PC-3 (cell line): ENCODE results near the gene WDR82. TPM values are rescaled to one million over a fixed set of nuclear protein-coding genes. Genes with fewer than 3 reads are reported as not detected.

ENCODE experiments used
- ATAC-seq: fragments of 200-7000 bp; cut with Tn5 transposase; 2 replicates; pipeline ENCODE4 v1.9.1; 2020; ENCODE audit warnings: mild to moderate bottlenecking, moderate library complexity
- BruUV-seq: library from RNA; stranded (reverse); fragments of 400-500 nt; replicated peaks from 2 replicates; lab custom pipeline; 2021; lab: Mats Ljungman, UMichigan
- CTCF ChIA-PET: fragments of 300-600 bp; sonication (Branson Sonifier 250); formaldehyde crosslinking; loops from one replicate; lab custom pipeline; 2022; ENCODE audit warnings: antibody characterized with exemption; lab: Charles Lee
- POLR2A ChIA-PET: fragments of 300-600 bp; sonication (Branson Sonifier 250); formaldehyde crosslinking; loops from one replicate; lab custom pipeline; 2022; ENCODE audit warnings: antibody characterized with exemption; ENCODE audit not compliant: unreplicated experiment; lab: Charles Lee
- DNase-seq: peaks from one replicate; pipeline ENCODE4 v3.0.0-alpha.2; 2015
- H2AFZ ChIP-seq: fragments of 300-600 bp; sonication (generic); 2 replicates; pipeline ENCODE4 v1.6.0; 2016; ENCODE audit warnings: antibody characterized with exemption, low read length
- H3F3A ChIP-seq: fragments of 300-600 bp; sonication (generic); one replicate; pipeline ENCODE4 v1.6.0; 2017; ENCODE audit warnings: antibody characterized with exemption, low read length, control low read depth, mild to moderate bottlenecking; ENCODE audit not compliant: unreplicated experiment
- H3K27ac ChIP-seq: fragments of 300-600 bp; sonication (generic); 2 replicates; pipeline ENCODE4 v1.5.1; 2016; ENCODE audit warnings: mild to moderate bottlenecking, low read length
- H3K27me3 ChIP-seq: fragments of 300-600 bp; sonication (generic); 2 replicates; pipeline ENCODE4 v1.6.1; 2016; ENCODE audit warnings: low read length, mixed read lengths
- H3K36me3 ChIP-seq: fragments of 300-600 bp; sonication (generic); 2 replicates; pipeline ENCODE4 v1.6.1; 2016; ENCODE audit warnings: low read depth, mixed run types, low read length, mixed read lengths
- H3K4me1 ChIP-seq: fragments of 300-600 bp; sonication (generic); 2 replicates; pipeline ENCODE4 v1.5.1; 2016; ENCODE audit warnings: low read length; ENCODE audit not compliant: insufficient read depth
- H3K4me2 ChIP-seq: fragments of 300-600 bp; sonication (generic); 2 replicates; pipeline ENCODE4 v1.6.0; 2016; ENCODE audit warnings: low read length
- H3K4me3 ChIP-seq: fragments of 300-600 bp; sonication (generic); 2 replicates; pipeline ENCODE4 v1.5.1; 2016; ENCODE audit warnings: mild to moderate bottlenecking, low read length, mixed read lengths
- H3K79me2 ChIP-seq: fragments of 300-600 bp; sonication (generic); 2 replicates; pipeline ENCODE4 v1.6.1; 2017; ENCODE audit warnings: low read length, mixed read lengths
- H3K9ac ChIP-seq: fragments of 300-600 bp; sonication (generic); 2 replicates; pipeline ENCODE4 v1.6.0; 2016; ENCODE audit warnings: mild to moderate bottlenecking, low read length
- H3K9me2 ChIP-seq: fragments of 300-600 bp; sonication (generic); replicated peaks from 2 replicates; pipeline ENCODE4 v1.6.1; 2016; ENCODE audit warnings: mixed run types, low read length, mixed read lengths
- H3K9me3 ChIP-seq: fragments of 300-600 bp; sonication (generic); 2 replicates; pipeline ENCODE4 v1.6.1; 2016; ENCODE audit warnings: low read length, mixed read lengths
- H4K20me1 ChIP-seq: fragments of 300-600 bp; sonication (generic); 2 replicates; pipeline ENCODE4 v1.6.1; 2016; ENCODE audit warnings: low read length, mixed read lengths
- EZH2 ChIP-seq: fragments of 300-600 bp; sonication (generic); IDR thresholded peaks from one replicate; pipeline ENCODE4 v1.6.1; 2017; ENCODE audit warnings: antibody characterized with exemption, mild to moderate bottlenecking, low read length; ENCODE audit not compliant: unreplicated experiment
- EZH2phosphoT487 ChIP-seq: fragments of 300-600 bp; sonication (generic); IDR thresholded peaks from 2 replicates; pipeline ENCODE4 v1.6.1; 2018; ENCODE audit warnings: mild to moderate bottlenecking, antibody characterized with exemption, low read length, borderline replicate concordance
- intact Hi-C: fragments of 100-400 bp; cut with micrococcal nuclease; formaldehyde crosslinking; loops from 2 replicates; pipeline ENCODE4 v1.9.0; 2023
- total RNA-seq: library from RNA; depleted of rRNA; stranded (reverse); fragments of >200 nt; gene quantifications from 2 replicates; pipeline ENCODE4 v1.2.3, GENCODE V29; 2014
- TF ChIP-seq, protein P1 (sequence below): fragments of 300-600 bp; sonication (generic); conservative IDR thresholded peaks from 2 replicates; pipeline ENCODE4 v1.5.1; 2017; ENCODE audit warnings: antibody characterized with exemption, low read depth, mild to moderate bottlenecking, low read length

WDR82 gene
- total RNA-seq, 1 experiment from 2014 or later: 56.4 TPM

- ATAC-seq (no peak), DNase-seq (no peak)
- H3K4me1 ChIP-seq: peaks cover 31% of the 10 kb centered on the region
- no peak overlapping the region for H2AFZ ChIP-seq
- no peak overlapping the region for H3K4me2 ChIP-seq
- no peak overlapping the region for H3K27ac ChIP-seq
- no peak overlapping the region for H3K9ac ChIP-seq
- no peaks in the 10 kb centered on the region for H3K9me2 ChIP-seq
- intact Hi-C loops: no loop called here
- no TSS peak for BruUV-seq
- no peaks in the 10 kb centered on the region for H3K27me3 ChIP-seq
- peaks cover 4% of the 10 kb centered on the region for H3F3A ChIP-seq
- TF ChIP-seq, protein P1, sequence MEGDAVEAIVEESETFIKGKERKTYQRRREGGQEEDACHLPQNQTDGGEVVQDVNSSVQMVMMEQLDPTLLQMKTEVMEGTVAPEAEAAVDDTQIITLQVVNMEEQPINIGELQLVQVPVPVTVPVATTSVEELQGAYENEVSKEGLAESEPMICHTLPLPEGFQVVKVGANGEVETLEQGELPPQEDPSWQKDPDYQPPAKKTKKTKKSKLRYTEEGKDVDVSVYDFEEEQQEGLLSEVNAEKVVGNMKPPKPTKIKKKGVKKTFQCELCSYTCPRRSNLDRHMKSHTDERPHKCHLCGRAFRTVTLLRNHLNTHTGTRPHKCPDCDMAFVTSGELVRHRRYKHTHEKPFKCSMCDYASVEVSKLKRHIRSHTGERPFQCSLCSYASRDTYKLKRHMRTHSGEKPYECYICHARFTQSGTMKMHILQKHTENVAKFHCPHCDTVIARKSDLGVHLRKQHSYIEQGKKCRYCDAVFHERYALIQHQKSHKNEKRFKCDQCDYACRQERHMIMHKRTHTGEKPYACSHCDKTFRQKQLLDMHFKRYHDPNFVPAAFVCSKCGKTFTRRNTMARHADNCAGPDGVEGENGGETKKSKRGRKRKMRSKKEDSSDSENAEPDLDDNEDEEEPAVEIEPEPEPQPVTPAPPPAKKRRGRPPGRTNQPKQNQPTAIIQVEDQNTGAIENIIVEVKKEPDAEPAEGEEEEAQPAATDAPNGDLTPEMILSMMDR: no peak
- TF ChIP-seq EZH2phosphoT487: no peak
- TF ChIP-seq EZH2: no peak
- POLR2A ChIA-PET: interaction anchor here (0.6 kb wide), 1 partner anchor 28 kb away, joined by 16 read pairs; no protein-coding TSS in a partner anchor
- H3K9me3 ChIP-seq: no peaks in the 10 kb centered on the region
- H4K20me1 ChIP-seq: no peaks in the 10 kb centered on the region
- no peak overlapping the region for H3K4me3 ChIP-seq
- no peaks in the 10 kb centered on the region for H3K79me2 ChIP-seq
- H3K36me3 ChIP-seq: peaks cover 5% of the 10 kb centered on the region
- CTCF ChIA-PET: interaction anchor here (0.8 kb wide), 1 partner anchor 28 kb away, joined by 3 read pairs; no protein-coding TSS in a partner anchor
These were observed 30.3 kb downstream of the WDR82 start for GRCh38 chr3:52248165-52248541.

DNA sequence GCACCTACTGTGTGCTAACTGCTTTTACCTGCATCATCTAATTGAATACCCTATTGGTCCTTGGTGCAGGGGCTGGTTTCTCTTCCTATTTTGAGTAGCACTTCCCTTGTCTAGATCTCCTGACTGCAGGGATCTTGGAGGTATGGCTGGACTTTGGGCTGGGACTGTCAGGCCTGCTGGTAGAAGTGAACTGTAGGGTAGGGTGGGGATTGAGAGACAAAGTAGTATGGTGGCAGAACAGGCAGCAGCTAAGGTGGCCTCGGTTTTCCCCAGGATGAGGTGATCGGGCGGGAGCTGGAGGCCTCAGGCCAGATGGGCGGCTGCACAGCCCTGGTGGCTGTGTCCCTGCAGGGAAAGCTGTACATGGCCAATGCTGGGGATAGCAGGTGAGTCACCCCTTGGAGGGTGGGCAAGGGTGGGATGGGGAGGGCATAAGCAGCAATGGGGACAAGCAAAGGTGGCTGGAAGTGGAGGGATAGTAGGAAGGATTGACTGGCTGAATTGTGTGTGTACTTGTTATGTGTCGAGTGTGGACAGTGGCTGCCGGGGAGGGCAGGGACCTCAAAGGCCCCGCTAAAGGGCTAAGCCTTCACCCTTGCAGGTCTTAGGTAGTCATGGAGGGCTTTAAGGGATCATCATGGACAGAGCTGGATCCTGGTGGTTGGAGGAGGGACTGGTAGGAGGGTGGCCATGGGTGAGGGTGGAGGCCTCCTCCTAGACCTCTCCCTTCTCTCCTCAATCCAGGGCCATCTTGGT, 30.9 kb downstream of the WDR82 start:
- ChIA-PET CTCF (no interaction called here), POLR2A (no interaction called here)
- Histone ChIP-seq H3K4me3 (no peak overlapping the region), H4K20me1 (no peaks in the 10 kb centered on the region), H3K79me2 (no peaks in the 10 kb centered on the region), H3K4me1 (peaks cover 31% of the 10 kb centered on the region), H3K9ac (no peak overlapping the region), H2AFZ (no peak overlapping the region), H3K9me3 (no peaks in the 10 kb centered on the region), H3K4me2 (0 out of 2 replicates have a peak overlapping the region, but pooled peaks have one; percentile 88), H3K9me2 (no peaks in the 10 kb centered on the region), H3K27ac (no peak overlapping the region), H3K36me3 (peaks cover 4% of the 10 kb centered on the region), H3F3A (peaks cover 4% of the 10 kb centered on the region), H3K27me3 (no peaks in the 10 kb centered on the region)
- DNase-seq (no peak), ATAC-seq (no peak)
- no TSS peak for BruUV-seq
- TF ChIP-seq, protein P1: no peak
- TF ChIP-seq EZH2 (no peak), EZH2phosphoT487 (no peak)
- intact Hi-C loops: no loop called here
